Activated CD4-positive, alpha-beta T cell treated with anti-CD3 and anti-CD28 coated beads, Interleukin-2, amount 50 U/mL, for 24 hours (primary cell): ENCODE data around the gene ABTB2.
"Not testable (repeated sequence)": the region's sequence is repeated elsewhere in the genome, so short reads cannot be mapped to it uniquely, and the experiment has no call there.

Source experiments
- DNase-seq, 2 donors: peaks; one replicate each; pipeline ENCODE4 v3.0.0-alpha.2; 2020; ENCODE audit warnings: low read depth in 1 of 2, low spot score in 1 of 2

ABTB2 gene

GRCh38 chr11:34266090-34266912, 91.5 kb downstream of the ABTB2 start:
- no peak for DNase-seq

- DNase-seq, result no peak
These were observed 93.3 kb downstream of the ABTB2 start for GRCh38 chr11:34264303-34265110.

GRCh38 chr11:34263441-34264091, 94.2 kb downstream of the ABTB2 start:
- DNase-seq, result no peak

GRCh38 chr11:34262531-34263081, 95.2 kb downstream of the ABTB2 start:
- no peak for DNase-seq

- no peak for DNase-seq
These were observed 96.0 kb downstream of the ABTB2 start for GRCh38 chr11:34261820-34262219.

GRCh38 chr11:34261095-34261494, 96.7 kb downstream of the ABTB2 start:
- no peak for DNase-seq

GRCh38 chr11:34260072-34260575, 97.7 kb downstream of the ABTB2 start:
- DNase-seq, result no peak

- DNase-seq, result no peak
These were observed 98.7 kb downstream of the ABTB2 start for GRCh38 chr11:34259087-34259486.

GRCh38 chr11:34256626-34257025, 101.2 kb downstream of the ABTB2 start:
- no peak for DNase-seq

- no peak for DNase-seq
These were observed 101.7 kb downstream of the ABTB2 start for GRCh38 chr11:34256150-34256549.

GRCh38 chr11:34255101-34255500, 102.7 kb downstream of the ABTB2 start:
- no peak for DNase-seq

- no peak for DNase-seq
These were observed 103.8 kb downstream of the ABTB2 start for GRCh38 chr11:34254011-34254410.

GRCh38 chr11:34252651-34253050, 105.2 kb downstream of the ABTB2 start:
- DNase-seq, result no peak

GRCh38 chr11:34252015-34252414, 105.8 kb downstream of the ABTB2 start:
- no peak for DNase-seq

GRCh38 chr11:34251589-34251980, 106.2 kb downstream of the ABTB2 start:
- DNase-seq, result no peak

GRCh38 chr11:34250732-34251588, 106.8 kb downstream of the ABTB2 start:
- DNase-seq, result peak; percentile 11 to 57

- DNase-seq, result no peak
These were observed 107.6 kb downstream of the ABTB2 start for GRCh38 chr11:34250211-34250610.

GRCh38 chr11:34249439-34249838, 108.4 kb downstream of the ABTB2 start:
- DNase-seq, result no peak

GRCh38 chr11:34246511-34246910, 111.3 kb downstream of the ABTB2 start:
- not testable (repeated sequence) for DNase-seq

GRCh38 chr11:34245041-34245440, 112.8 kb downstream of the ABTB2 start:
- DNase-seq, result no peak
